ENCODE results near the gene MCU. TPM values are rescaled to one million over a fixed set of nuclear protein-coding genes. Genes with fewer than 3 reads are reported as not detected.
A peak's percentile ranks its signal among the peaks of the same experiment; 100 is the strongest.

MCU gene
- total and polyA plus RNA-seq, 10 donors, result 7.2 to 29.2 (median 19.4) TPM

DNA sequence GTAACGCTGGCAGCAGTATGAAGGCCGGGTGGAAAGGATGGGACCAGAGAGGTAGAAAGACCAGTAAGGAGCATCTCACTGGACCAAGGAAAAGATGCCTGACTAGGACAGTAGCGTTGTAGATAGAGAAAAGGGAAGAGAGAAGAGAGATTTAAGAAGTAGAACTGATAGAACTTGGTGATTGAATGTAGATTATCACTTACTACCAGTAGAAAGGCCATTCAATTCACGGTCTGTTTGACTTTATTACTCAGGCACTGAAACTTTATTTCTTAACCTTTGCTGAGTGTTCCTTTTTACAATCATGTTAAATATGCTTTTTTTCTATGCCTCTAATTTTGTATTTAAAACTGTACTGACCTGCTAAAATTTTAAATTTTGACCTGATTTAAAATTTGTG is 12.2 kb downstream of the MCU start:
- no peak for TF ChIP-seq POLR2AphosphoS5 (IDR thresholded peaks at IDR 0.05)
- TF ChIP-seq, protein P1, sequence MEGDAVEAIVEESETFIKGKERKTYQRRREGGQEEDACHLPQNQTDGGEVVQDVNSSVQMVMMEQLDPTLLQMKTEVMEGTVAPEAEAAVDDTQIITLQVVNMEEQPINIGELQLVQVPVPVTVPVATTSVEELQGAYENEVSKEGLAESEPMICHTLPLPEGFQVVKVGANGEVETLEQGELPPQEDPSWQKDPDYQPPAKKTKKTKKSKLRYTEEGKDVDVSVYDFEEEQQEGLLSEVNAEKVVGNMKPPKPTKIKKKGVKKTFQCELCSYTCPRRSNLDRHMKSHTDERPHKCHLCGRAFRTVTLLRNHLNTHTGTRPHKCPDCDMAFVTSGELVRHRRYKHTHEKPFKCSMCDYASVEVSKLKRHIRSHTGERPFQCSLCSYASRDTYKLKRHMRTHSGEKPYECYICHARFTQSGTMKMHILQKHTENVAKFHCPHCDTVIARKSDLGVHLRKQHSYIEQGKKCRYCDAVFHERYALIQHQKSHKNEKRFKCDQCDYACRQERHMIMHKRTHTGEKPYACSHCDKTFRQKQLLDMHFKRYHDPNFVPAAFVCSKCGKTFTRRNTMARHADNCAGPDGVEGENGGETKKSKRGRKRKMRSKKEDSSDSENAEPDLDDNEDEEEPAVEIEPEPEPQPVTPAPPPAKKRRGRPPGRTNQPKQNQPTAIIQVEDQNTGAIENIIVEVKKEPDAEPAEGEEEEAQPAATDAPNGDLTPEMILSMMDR (IDR thresholded peaks at IDR 0.05 in 8 of 11, conservative IDR thresholded peaks at IDR 0.05 in 3 of 11), result no peak
- no peak for TF ChIP-seq POLR2A (IDR thresholded peaks at IDR 0.05)
- peaks cover 0 to 38% (median 10%) of the 10 kb centered on the region in 6 donors for H3K4me1 ChIP-seq
- no peaks in the 10 kb centered on the region for H3K27me3 ChIP-seq (replicated peaks in 1 of 7)
- H3K27ac ChIP-seq, result no peak overlapping the region
- H3K4me3 ChIP-seq, result no peak overlapping the region
- H3K36me3 ChIP-seq, result no peaks in the 10 kb centered on the region
- no peaks in the 10 kb centered on the region for H3K9me3 ChIP-seq
- WGBS, 5 donors, result 89 to 96% (median 91%) methylated on average over 4 of the region's 4 CpGs
- intact Hi-C loops (cut with DNase I; ENCODE audit: low total_unique reads), result no loop called here
- DNase-seq, result no peak

DNA sequence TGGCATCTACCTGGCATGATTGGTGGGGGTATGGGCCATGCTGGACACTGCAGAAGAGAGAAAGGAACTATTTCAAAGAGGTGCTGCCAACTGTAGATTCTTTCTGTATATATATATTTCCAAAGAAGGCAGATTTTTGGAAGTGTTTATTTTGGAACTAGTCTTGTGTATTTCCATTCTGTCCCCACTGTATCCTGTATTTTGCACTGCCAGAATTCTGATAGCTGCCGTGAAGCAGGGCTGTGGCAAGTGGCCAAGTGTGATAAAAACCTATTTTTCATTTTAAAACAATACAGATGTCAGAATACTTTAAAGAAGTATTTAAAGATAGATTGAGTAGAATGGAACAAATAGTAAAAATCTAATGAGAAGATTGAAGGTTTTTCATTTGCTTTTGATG is 17.1 kb downstream of the MCU start:
- Histone ChIP-seq H3K9me3 (no peaks in the 10 kb centered on the region), H3K36me3 (no peaks in the 10 kb centered on the region), H3K27me3 (replicated peaks in 1 of 7) (no peaks in the 10 kb centered on the region), H3K4me3 (no peak overlapping the region), H3K27ac (peak overlapping the region in 5 of 8 donors; percentile 13 to 40 (median 29)), H3K4me1 (peaks cover 3 to 38% (median 15%) of the 10 kb centered on the region in 6 donors)
- TF ChIP-seq POLR2AphosphoS5 (IDR thresholded peaks at IDR 0.05), result no peak
- no peak for TF ChIP-seq POLR2A (IDR thresholded peaks at IDR 0.05)
- TF ChIP-seq, protein P1 (IDR thresholded peaks at IDR 0.05 in 8 of 11, conservative IDR thresholded peaks at IDR 0.05 in 3 of 11), result no peak
- intact Hi-C loops (cut with DNase I; ENCODE audit: low total_unique reads), result no loop called here
- DNase-seq, result no peak
- WGBS, 5 donors, result 39 to 68% (median 57%) methylated on average over 1 of the region's 1 CpG

DNA sequence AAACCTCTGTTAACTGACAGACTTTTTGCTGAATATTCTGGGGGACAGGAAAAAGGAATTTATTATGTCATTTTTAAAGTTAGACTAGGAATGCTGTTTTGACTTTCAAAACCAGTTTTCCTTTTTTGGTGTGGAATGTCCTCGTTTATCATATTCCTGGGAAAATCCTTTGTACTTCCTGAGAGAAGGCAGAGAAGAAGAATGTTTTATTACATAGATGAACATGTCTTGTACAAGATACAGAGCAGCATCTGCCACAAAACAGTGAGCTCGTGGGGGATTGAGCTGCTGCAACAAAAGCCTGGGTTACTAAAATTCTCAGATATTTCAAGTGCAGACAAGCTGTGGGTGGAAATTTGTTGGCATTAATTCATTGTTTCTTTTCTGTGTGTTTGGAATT is 20.2 kb downstream of the MCU start:
- H3K4me1 ChIP-seq, result peaks cover 3 to 38% (median 15%) of the 10 kb centered on the region in 6 donors
- no peak for DNase-seq
- H3K4me3 ChIP-seq, result no peak overlapping the region
- H3K27me3 ChIP-seq (replicated peaks in 1 of 7), result no peaks in the 10 kb centered on the region
- TF ChIP-seq, protein P1 (IDR thresholded peaks at IDR 0.05 in 8 of 11, conservative IDR thresholded peaks at IDR 0.05 in 3 of 11), result no peak
- TF ChIP-seq POLR2A (IDR thresholded peaks at IDR 0.05) (no peak), POLR2AphosphoS5 (IDR thresholded peaks at IDR 0.05) (no peak)
- no peaks in the 10 kb centered on the region for H3K9me3 ChIP-seq
- peaks cover 0 to 23% (median 3%) of the 10 kb centered on the region in 6 donors for H3K36me3 ChIP-seq
- H3K27ac ChIP-seq, result peak overlapping the region in 6 of 8 donors; percentile 33 to 63 (median 45)
- intact Hi-C loops (cut with DNase I; ENCODE audit: low total_unique reads), result no loop called here
- WGBS, 5 donors, result 56 to 72% (median 60%) methylated on average over 2 of the region's 2 CpGs

DNA sequence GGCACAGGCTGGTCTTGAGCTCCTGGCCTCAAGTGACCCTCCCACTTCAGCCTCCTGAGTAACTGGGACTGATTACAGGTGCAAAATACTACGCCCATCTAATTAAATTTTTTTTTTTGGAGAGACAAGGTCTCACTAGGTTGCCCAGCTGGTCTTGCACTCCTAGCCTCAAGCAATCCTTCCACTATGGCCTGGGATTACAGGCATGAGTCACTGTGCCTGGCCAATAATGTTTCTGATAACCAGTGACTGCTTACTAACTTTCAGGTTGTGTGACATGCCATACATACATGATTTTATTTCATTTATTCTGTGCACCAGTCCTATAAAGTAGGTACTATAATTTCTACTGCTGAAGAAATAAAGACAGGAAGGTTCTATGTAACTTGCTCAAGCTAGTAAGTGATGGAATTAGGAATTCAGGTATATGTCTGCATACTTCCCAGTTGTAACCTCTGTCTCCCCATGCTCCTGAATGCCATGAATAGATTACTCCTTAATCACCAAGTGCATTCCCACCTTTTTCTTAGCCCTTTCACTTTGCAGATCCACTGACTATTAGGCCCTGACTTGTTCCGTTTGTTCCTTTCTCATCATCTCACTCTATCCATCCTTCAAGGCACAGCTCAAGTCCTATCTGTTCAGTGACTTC is 28.1 kb downstream of the MCU start:
- Histone ChIP-seq H3K36me3 (peaks cover 0 to 49% (median 5%) of the 10 kb centered on the region in 6 donors), H3K27me3 (replicated peaks in 1 of 7) (no peaks in the 10 kb centered on the region), H3K27ac (no peak overlapping the region), H3K4me3 (no peak overlapping the region), H3K9me3 (no peaks in the 10 kb centered on the region), H3K4me1 (no peaks in the 10 kb centered on the region)
- TF ChIP-seq POLR2A (IDR thresholded peaks at IDR 0.05) (no peak), POLR2AphosphoS5 (IDR thresholded peaks at IDR 0.05) (no peak)
- TF ChIP-seq, protein P1 (IDR thresholded peaks at IDR 0.05 in 8 of 11, conservative IDR thresholded peaks at IDR 0.05 in 3 of 11), result no peak
- 95 to 100% (median 98%) methylated on average over 2 of the region's 2 CpGs for WGBS, 5 donors
- DNase-seq, result no peak
- intact Hi-C loops (cut with DNase I; ENCODE audit: low total_unique reads), result no loop called here

All from spleen (tissue), 11 donors.